ENCODE measurements around the gene FYN. TPM values are rescaled to one million over a fixed set of nuclear protein-coding genes. Genes with fewer than 3 reads are reported as not detected.

The FYN gene
- total and polyA plus RNA-seq, 2 of the 8 experiments (the other 6 are each of a cell fraction or from before 2014, with no cell fraction given), result 46.8 to 97.2 TPM

DNA sequence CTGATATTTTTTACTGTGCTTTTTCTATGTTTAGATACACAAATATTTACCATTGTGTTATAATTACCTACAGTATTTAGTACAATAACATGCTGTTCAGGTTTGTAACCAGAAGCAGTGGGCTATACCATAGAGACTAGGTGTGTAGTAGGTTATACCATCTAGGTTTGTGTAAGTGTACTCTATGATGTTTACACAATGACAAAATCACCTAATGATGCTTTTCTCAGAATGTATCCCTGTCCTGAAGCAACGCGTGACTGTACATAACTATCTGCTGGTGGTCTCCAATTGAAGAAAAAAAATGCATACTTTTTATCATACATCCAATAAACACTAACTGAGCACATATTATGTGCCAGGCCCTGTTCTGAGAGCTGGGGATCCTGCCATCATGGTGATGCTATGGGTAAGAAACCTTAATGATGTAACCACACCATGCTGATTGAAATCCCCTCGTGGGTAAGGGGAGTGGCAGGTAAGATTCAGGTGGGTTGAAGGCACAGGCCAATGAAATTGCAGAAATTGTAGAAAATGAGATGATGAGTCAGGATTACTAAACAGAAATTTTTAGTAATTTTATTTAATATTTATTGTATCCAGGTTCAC lies 76.8 kb downstream of the FYN start:
- no peak overlapping the region for H2AK5ac ChIP-seq (ENCODE audit: low read depth, low read length)
- no peak overlapping the region for H2AFZ ChIP-seq (ENCODE audit: low read length)
- H3K36me3 ChIP-seq (ENCODE audit: control insufficient read depth in 2 of 4, insufficient read depth in 4 of 4, low read length in 3 of 4), result no peaks in the 10 kb centered on the region
- H3K9ac ChIP-seq (replicated peaks in 1 of 4; ENCODE audit: extremely low read depth in 1 of 4, low read depth in 3 of 4, low read length in 3 of 4), result no peak overlapping the region
- DNase-seq (ENCODE audit: low read depth in 1 of 2, low spot score in 2 of 2) (no peak), FAIRE-seq (no peak)
- peaks cover 3 to 4% of the 10 kb centered on the region in 2 experiments for H4K20me1 ChIP-seq (replicated peaks in 1 of 2; ENCODE audit: control insufficient read depth in 1 of 2, insufficient read depth in 2 of 2, low read length in 2 of 2)
- no peak overlapping the region for H3K4ac ChIP-seq (replicated peaks; ENCODE audit: insufficient read length, low read depth, low read length)
- peaks cover 0 to 10% of the 10 kb centered on the region in 2 experiments; a peak in 2 of 4 replicates for H3K79me2 ChIP-seq (ENCODE audit: control insufficient read depth in 1 of 2, insufficient read depth in 2 of 2, low read length in 2 of 2)
- H4K91ac ChIP-seq (replicated peaks; ENCODE audit: insufficient read length, low read length), result no peak overlapping the region
- no peaks in the 10 kb centered on the region for H3K27me3 ChIP-seq (replicated peaks in 1 of 4; ENCODE audit: control insufficient read depth in 3 of 4, extremely low read depth in 1 of 4, insufficient read depth in 3 of 4, low read length in 3 of 4)
- H3K4me2 ChIP-seq (ENCODE audit: insufficient read depth in 1 of 2, low read depth in 2 of 2, low read length in 2 of 2), result no peak overlapping the region
- ChIA-PET CTCF (ENCODE audit: partially characterized antibody) (interaction anchor here (0.6 kb wide), 1 partner anchor 74 kb away, joined by 3 read pairs; no protein-coding TSS in a partner anchor), POLR2A (ENCODE audit: partially characterized antibody) (no interaction called here)
- no peak overlapping the region for H3K14ac ChIP-seq (ENCODE audit: insufficient read length)
- peaks cover 0 to 15% (median 10%) of the 10 kb centered on the region in 4 experiments; a peak in 5 of 7 replicates for H3K4me1 ChIP-seq (replicated peaks in 1 of 4; ENCODE audit: control insufficient read depth in 3 of 4, insufficient read depth in 4 of 4, low read length in 3 of 4)
- H3K56ac ChIP-seq (replicated peaks; ENCODE audit: insufficient read length, low read depth, low read length), result no peak overlapping the region
- no peak overlapping the region for H2BK12ac ChIP-seq (ENCODE audit: low read depth, low read length)
- no peaks in the 10 kb centered on the region for H3K9me3 ChIP-seq (ENCODE audit: insufficient read depth in 2 of 2, low read depth in 1 of 2, low read length in 1 of 2)
- H3K18ac ChIP-seq (ENCODE audit: extremely low read depth, low read length), result no peak overlapping the region
- H3K4me3 ChIP-seq (ENCODE audit: extremely low read depth in 1 of 4, insufficient read depth in 2 of 4, low read depth in 3 of 4, low read length in 4 of 4), result no peak overlapping the region
- no peaks in the 10 kb centered on the region for H3K23me2 ChIP-seq (ENCODE audit: low read depth, low read length)
- no peak overlapping the region for H3K27ac ChIP-seq (ENCODE audit: low read depth, low read length)
- WGBS, 2 experiments (ENCODE audit: extremely low coverage in 1 of 2, insufficient coverage in 1 of 2, insufficient read length in 1 of 2, insufficient replicate concordance in 2 of 2, low coverage in 1 of 2, low lambda C conversion rate in 2 of 2, missing lambda C conversion rate in 1 of 2), result 93% methylated on average over 3 of the region's 3 CpGs; no CpG with 5 or more reads in 1 of the 2 experiments
- H2BK20ac ChIP-seq (ENCODE audit: low read length), result no peak overlapping the region
- no peak overlapping the region for H2BK15ac ChIP-seq (ENCODE audit: low read length)
- no peak overlapping the region for H3K23ac ChIP-seq (ENCODE audit: insufficient read length)
- no peak overlapping the region for H4K8ac ChIP-seq (ENCODE audit: extremely low read depth, insufficient read depth, low read length)
- H2BK120ac ChIP-seq (replicated peaks; ENCODE audit: low read depth, low read length), result no peak overlapping the region
- no peaks in the 10 kb centered on the region; the same call in 1 of the 2 replicates for H3K79me1 ChIP-seq (ENCODE audit: low read depth, low read length)
- H4K5ac ChIP-seq (ENCODE audit: insufficient read length, low read depth, low read length), result no peak overlapping the region
- H2BK5ac ChIP-seq (ENCODE audit: low read depth, low read length), result no peak overlapping the region
- no peak for TF ChIP-seq ZNF274 (IDR thresholded peaks at IDR 0.05; ENCODE audit: borderline replicate concordance, extremely low read depth, low read length)
- no peak for TF ChIP-seq BRCA1 (IDR thresholded peaks at IDR 0.05; ENCODE audit: low read depth, low read length)
- no peak for TF ChIP-seq FOSL1 (IDR thresholded peaks at IDR 0.05; ENCODE audit: insufficient read depth, low read depth, low read length)
- TF ChIP-seq, protein P1, sequence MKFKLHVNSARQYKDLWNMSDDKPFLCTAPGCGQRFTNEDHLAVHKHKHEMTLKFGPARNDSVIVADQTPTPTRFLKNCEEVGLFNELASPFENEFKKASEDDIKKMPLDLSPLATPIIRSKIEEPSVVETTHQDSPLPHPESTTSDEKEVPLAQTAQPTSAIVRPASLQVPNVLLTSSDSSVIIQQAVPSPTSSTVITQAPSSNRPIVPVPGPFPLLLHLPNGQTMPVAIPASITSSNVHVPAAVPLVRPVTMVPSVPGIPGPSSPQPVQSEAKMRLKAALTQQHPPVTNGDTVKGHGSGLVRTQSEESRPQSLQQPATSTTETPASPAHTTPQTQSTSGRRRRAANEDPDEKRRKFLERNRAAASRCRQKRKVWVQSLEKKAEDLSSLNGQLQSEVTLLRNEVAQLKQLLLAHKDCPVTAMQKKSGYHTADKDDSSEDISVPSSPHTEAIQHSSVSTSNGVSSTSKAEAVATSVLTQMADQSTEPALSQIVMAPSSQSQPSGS (IDR thresholded peaks at IDR 0.05; ENCODE audit: low read length), result no peak
- no peak for TF ChIP-seq BACH1 (IDR thresholded peaks at IDR 0.05; ENCODE audit: low read length)
- no peak for TF ChIP-seq CBX8 (IDR thresholded peaks at IDR 0.05; ENCODE audit: borderline replicate concordance, low read depth, low read length)
- no peak for TF ChIP-seq SP2 (IDR thresholded peaks at IDR 0.05; ENCODE audit: low read length)
- TF ChIP-seq, protein P2, sequence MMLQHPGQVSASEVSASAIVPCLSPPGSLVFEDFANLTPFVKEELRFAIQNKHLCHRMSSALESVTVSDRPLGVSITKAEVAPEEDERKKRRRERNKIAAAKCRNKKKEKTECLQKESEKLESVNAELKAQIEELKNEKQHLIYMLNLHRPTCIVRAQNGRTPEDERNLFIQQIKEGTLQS (IDR thresholded peaks at IDR 0.05; ENCODE audit: insufficient read depth, low read depth, low read length), result no peak
- no peak for TF ChIP-seq SP1 (IDR thresholded peaks at IDR 0.05; ENCODE audit: low read depth, low read length)
- TF ChIP-seq CHD1 (IDR thresholded peaks at IDR 0.05; ENCODE audit: low read depth, low read length), result no peak
- no peak for TF ChIP-seq POLR2AphosphoS5 (IDR thresholded peaks at IDR 0.05; ENCODE audit: low read depth, low read length)
- TF ChIP-seq BCL11A (IDR thresholded peaks at IDR 0.05; ENCODE audit: low read depth in 2 of 2, low read length in 2 of 2), result no peak
